Endometrium (tissue), 2 donors: ENCODE measurements around the gene NDUFS1.
"Not testable (repeated sequence)": the region's sequence is repeated elsewhere in the genome, so short reads cannot be mapped to it uniquely, and the experiment has no call there.

Source experiments
- FAIRE-seq: peaks from 2 replicates; lab custom pipeline; 2012; peaks lifted over from hg19 to GRCh38; lab: Jason Lieb, UNC
- donor health status: control.
- donor health status: control.

The NDUFS1 gene

GRCh38 chr2:206098471-206098870 lies 60.8 kb downstream of the NDUFS1 start:
- no peak for FAIRE-seq

DNA sequence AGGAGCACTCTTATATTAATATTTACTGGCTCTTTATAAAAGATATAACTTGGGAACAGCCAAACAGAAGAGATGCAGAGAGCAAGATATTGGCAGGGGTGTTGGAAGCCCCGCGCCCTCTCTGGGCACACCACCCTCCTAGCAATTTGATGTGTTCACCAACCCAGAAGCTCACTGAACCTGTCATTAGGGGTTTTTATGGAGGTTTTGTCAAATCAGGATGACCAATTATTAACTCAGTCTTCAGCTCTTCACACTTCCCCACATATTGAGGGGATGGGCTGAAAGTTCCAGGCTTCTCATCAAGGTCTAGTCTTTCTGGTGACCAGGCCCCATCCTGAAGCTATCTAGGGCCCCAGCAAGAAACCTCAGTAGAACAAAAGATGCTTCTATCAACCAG lies 62.4 kb downstream of the NDUFS1 start:
- no peak for FAIRE-seq

DNA sequence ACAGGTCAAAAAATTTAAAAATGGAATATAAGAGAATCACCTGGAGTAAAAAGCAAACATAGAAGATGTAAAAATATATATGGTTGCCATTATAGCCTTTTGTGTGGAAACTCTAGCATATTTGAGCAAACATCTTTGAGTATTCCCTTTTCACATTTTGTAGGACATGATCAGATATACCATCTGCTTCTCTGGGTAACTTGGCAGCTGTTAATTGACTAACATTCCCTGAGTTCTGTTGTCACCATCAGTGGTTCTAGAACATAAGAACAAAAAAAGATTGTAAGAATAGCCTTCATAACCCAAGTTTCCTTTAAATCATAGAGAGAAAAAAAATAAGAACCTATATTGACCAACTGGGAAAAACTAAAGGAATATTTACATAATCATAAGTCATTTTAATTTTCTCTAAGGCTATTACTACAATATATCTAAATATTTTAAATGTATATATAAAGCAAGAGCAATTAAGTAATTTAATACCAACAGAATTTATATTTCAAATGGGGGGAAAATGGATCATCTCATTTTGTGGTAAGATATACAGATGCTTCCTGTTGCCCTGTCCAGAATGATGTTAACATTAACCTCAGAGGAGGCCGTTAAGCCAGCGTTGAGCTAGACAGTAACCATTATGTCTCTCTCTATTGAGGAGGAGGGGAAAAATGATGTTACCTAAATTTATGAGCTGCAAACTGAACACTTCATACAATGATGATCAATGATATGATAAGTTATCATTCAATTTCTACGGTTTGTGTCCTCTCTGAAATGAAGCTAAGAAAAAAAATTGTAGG lies 63.5 kb downstream of the NDUFS1 start:
- no peak for FAIRE-seq

DNA sequence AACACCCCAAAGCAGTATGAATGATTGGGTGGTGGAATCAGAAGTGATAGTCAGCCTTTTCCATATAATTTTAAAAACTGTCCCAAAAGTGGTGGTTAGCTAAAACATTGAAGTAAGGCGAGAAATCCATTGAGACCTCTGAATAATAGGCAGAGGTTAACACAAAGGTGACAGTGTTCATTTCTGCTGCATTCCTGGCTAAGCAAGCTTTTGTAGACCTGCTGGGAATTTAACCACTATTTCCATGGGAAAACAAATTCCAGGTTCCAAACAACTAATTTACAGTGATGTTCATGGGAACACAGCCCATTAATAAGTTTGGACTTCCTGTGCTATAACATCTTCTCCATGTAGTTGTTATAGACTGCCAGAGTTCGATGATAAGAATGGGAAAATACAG lies 66.9 kb downstream of the NDUFS1 start:
- no peak for FAIRE-seq

DNA sequence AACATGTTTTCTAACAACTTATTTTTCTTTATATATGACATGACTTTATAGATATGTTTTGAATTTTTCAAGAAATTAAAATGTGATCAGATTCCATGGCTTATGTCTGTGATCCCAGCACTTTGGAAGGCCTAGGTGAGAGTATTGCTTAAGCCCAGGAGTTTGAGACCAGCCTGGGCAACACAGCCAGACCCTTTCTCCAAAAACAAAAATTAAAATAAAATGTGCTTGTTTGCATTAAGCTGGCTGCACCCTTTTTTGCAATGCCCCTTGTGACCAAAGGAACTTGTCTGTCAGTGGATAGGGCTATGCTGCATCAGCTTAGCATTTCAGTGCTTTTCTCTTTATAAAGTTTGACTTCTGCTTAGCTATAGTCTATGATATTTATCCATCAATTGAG lies 71.0 kb downstream of the NDUFS1 start:
- FAIRE-seq, result no peak

- FAIRE-seq, result no peak
Measured at GRCh38 chr2:206086716-206087350, 72.4 kb downstream of the NDUFS1 start.

DNA sequence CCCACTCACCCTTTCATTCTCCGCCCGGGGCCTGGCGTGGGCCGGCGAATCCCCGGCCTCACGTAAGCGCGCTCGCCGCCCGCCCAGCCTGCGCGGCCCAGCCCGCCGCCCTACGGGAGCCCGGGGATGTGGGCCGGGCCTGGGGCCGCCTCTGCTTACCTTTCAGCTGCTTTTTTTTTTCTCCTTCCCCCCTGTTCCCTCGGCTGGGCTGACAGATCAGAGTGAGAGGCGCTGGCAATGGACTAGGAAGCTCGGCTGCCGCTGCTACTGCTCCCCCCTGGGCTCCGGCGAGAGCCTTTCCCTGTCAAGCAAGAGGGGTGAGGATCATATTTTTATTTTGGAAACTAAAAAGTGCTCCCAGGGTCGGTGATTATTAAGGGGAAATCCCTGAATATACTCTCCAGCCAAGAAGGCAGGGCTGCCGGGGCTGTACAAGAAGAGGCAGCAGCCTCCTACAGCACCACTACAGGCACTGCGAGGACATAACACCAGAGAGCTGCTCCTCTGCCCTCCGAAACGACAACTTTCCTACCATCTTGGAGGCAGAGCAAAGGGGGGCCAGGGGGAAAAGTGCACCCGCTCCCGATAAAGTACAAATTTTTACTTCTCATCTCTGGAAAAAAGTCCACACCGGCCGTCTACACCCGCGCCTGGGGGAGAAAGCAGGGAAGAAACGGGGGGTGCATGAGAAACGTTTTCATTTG lies 73.3 kb downstream of the NDUFS1 start, which contains the start of gene INO80D:
Gene INO80D, minus strand, starts transcription at position 433 of the 704 bp plus-strand sequence. CDS start 23,158 bp downstream, outside the sequence.
- no peak for FAIRE-seq

DNA sequence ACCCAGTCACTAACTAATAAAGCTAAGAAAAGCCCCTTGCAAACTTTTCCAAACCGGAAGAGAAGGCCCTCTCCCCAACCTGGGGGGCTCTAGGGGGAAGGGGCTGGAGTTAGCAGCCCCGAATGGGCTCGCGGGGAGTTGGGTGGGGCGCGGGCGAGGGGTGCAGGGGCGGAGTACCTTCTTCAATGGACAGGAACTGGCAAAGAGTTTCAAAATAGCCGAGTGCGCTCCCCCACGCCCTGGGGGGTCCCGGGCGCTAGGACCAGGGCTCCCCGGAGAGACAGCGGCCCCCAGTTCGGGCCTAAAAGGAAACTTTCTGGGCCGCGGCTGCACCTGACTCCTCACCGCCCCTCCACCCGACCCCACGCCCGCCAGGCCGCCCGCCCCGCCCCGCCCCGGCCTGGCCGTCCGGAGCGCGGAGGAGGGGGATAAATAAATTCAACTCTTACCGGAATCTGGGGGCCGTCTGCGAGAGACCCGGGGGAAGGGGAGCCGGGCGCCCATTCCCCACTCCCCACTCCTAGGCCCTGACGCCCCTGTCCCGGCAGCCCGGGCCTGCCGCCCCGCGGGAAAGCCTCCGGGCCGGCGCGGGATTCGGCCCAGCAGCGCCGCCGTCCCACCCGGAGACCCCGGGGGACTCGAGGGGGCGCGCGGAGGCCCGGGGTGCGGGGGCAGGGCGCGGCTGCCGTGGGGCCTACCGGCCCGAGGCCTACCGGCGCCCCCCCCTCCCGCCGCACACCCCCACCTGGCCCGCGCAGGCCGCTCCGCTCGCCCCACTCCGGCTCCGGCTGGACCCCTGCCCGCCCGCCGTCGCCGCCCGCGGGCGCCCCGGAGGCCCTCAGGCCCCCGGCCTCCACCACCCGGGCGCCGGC lies 74.1 kb downstream of the NDUFS1 start:
- FAIRE-seq, result no peak

DNA sequence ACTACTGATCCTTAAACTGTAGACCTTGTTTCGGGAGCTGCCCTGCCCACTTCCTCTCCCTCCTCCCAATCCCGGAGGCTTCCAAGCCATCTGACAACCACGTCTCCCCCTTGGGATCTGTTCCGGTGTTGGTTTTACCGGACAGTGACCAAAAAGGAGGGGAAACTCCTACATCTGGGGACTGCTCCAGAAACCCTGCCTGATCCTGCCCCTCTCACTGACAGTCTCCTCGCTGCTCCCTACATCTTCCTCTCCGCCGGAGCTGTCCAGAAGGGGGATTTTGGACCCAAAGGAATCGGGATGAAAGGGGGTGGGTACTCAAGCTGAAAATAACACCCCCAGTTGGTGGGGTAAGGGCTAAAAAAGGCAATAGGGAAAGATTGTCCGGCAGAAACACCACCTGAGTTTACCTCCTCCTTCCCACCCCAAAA lies 74.8 kb downstream of the NDUFS1 start:
- FAIRE-seq, result peak; percentile 68

- no peak for FAIRE-seq
Measured at GRCh38 chr2:206083602-206084438, 75.4 kb downstream of the NDUFS1 start.

- FAIRE-seq, result no peak
Measured at GRCh38 chr2:206082298-206082843, 76.9 kb downstream of the NDUFS1 start.

DNA sequence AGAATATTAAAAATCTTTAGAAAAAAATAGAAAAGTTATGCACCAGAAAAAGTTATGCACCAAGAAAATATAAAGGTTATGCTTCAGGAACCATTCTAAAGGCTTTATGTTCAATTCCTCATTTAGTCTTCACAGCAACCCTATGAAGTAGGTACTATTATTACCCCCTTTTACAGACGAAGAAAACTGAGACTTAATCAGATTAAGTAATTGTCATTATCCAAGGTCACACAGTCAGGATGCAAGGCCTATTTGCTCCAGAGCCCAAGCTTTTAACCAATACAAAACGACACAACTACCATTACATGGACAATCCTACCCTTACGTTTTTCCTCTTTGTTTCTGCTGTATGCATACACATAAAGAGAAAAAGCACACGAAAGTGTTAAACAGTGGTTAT lies 78.3 kb downstream of the NDUFS1 start:
- FAIRE-seq, result no peak

- no peak for FAIRE-seq
Measured at GRCh38 chr2:206079699-206080465, 79.4 kb downstream of the NDUFS1 start.

- not testable (repeated sequence) for FAIRE-seq
Measured at GRCh38 chr2:206077879-206078278, 81.4 kb downstream of the NDUFS1 start.

DNA sequence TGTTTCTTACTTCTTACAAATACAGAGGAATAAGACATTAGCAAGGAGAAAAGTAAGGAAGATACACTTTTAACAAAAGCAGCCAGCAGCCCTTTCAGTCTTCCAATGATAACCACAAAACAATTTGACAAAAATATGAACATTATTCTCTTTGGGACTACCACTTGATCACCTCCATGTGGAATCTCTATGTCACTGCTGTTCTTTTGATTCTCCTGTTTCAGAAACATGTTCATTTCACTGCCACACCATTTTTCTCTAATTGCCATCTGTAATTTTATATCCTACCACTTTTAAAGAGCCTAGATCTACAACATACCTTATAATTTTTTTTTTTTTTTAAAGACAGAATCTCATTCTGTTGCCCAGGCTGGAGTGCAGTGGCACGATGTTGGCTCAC lies 84.1 kb downstream of the NDUFS1 start:
- no peak for FAIRE-seq

DNA sequence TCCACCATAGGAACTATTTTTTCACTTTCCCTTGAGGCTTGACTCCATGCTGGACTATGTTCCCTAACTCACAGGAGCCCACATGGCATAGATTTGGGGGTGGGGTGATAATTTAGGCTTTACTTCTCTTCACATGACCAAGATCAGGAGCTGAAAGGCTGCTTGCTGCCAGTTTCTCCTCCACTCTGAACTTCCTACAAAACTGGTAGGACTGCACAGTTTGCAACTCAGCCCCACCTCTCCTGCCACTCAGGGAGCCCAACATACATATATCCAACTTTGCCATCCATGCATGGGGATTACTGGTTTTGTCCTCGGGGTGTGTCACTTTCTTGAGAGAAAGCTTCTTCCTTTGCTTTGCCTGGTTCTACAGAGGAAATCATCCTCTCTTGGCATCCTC lies 87.4 kb downstream of the NDUFS1 start:
- no peak for FAIRE-seq

- FAIRE-seq, result no peak
Measured at GRCh38 chr2:206069417-206069816, 89.8 kb downstream of the NDUFS1 start.

DNA sequence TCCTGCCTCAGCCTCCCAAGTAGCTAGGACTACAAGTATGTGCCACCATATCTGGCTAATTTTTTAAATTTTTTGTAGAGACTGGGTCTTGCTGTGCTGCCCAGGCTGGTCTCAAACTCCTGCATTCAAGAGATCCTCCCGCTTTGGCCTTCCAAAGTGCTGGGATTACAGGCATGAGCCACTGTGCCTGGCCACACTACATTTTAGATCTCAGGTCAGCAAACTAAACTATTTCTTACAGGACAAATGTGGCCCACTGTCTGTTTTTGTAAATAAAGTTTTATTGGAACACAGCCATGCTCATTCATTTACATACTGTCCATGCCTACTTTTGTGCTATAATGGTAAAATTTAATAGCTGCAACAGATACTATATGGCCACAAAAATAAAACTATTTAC lies 91.0 kb downstream of the NDUFS1 start:
- no peak for FAIRE-seq
